ENCODE measurements around the gene SCFD2.
"Not testable (repeated sequence)": the region's sequence is repeated elsewhere in the genome, so short reads cannot be mapped to it uniquely, and the experiment has no call there.

Gene SCFD2

DNA sequence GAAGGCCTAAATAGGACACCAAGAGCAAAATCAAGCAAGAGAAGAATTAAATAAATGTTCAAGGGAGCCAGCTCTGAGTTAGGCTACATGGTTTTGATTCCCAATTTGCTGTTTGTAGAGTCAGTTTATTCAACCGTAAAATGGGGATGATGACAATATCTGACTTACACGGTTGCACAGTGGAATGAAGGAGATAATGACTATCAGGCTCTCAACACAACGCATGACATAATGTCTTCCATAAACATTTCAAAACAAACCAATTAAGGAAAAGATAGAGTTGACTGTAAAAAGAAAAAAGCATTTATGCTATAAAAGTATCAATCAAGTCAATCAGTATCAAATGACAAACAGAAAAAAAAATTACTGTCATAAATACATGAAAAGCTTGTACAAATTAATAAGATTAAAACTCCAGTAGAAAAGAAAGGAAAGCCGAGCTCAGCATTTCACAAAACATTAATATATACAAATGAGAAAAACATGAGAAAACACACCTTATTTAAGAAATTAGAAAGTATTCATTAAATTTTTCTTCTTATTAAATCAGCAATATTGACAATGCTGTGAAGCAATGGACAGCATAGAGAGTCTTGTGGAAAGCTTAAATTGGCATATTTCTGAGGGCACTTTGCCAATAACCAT, 179.0 kb downstream of the SCFD2 start:
- no peak for DNase-seq

- DNase-seq = peak; percentile 85
These were observed 179.8 kb downstream of the SCFD2 start for GRCh38 chr4:53185869-53186585.

GRCh38 chr4:53183754-53184153, 182.1 kb downstream of the SCFD2 start:
- no peak for DNase-seq

GRCh38 chr4:53177751-53178150, 188.1 kb downstream of the SCFD2 start:
- DNase-seq = not testable (repeated sequence)

DNA sequence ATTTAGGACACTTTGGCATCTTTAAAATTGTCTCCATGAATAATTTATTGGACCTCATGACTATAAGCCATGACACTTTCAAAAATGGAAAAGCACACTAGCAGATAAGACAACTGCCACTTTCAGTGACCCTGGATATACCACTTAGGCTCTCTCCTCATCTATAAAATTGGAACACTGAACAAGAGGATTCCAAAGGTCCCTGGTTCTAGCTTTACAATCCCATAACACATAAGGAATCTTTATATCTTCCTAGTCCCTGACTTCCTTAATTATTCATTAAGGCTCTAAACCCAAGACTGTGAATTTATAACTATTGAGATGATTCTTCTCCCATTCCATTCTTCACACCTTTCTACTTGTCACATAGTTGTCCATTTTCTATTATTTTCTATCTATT, 190.2 kb downstream of the SCFD2 start:
- no peak for DNase-seq

GRCh38 chr4:53174823-53175222, 191.0 kb downstream of the SCFD2 start:
- peak; percentile 34 for DNase-seq

GRCh38 chr4:53173576-53173975, 192.3 kb downstream of the SCFD2 start:
- DNase-seq = no peak

- no peak for DNase-seq
These were observed 194.1 kb downstream of the SCFD2 start for GRCh38 chr4:53171797-53172196.

DNA sequence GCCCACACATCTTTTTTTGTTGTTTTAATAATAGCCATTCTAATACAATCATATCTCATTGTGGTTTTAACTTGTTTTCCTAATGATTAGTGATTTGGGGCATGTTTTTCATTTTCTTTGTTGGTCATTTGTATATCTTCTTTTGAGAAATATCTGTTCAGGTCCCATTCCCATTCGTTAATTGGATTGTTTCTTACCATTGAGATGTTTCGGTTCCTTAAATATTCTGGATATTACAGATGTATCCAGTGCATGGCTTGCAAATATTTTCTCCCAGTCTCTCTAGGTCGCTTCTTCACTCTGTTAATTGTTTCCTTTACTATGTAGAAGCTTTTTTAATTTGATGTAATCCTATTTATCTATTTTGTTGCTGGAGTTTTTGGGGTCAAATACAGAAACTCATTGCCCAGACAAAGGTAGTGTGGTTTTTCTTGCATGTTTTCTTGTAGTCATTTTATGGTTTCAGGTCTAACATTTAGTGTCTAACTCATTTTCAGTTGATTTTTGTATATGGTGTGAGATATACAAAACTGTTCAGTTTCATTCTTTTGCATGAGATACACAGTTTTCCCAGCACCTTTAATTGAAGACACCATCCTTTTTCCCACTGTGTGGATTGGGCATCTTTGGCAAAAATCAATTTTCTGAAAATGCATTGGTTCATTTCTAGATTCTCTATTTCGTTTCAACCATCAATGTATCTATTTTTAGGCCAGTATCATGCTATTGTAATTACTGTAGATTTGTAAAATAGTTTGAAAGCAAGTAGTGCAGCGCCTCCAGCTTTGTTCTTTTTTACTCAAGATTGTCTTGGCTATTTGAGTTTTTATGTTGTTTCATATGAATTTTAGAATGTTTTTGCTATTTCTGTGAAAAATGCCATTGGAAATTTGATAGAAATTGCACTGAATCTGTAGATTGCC, 195.9 kb downstream of the SCFD2 start:
- no peak for DNase-seq

- DNase-seq = no peak
These were observed 197.6 kb downstream of the SCFD2 start for GRCh38 chr4:53168228-53168627.

- no peak for DNase-seq
These were observed 202.9 kb downstream of the SCFD2 start for GRCh38 chr4:53162969-53163368.

DNA sequence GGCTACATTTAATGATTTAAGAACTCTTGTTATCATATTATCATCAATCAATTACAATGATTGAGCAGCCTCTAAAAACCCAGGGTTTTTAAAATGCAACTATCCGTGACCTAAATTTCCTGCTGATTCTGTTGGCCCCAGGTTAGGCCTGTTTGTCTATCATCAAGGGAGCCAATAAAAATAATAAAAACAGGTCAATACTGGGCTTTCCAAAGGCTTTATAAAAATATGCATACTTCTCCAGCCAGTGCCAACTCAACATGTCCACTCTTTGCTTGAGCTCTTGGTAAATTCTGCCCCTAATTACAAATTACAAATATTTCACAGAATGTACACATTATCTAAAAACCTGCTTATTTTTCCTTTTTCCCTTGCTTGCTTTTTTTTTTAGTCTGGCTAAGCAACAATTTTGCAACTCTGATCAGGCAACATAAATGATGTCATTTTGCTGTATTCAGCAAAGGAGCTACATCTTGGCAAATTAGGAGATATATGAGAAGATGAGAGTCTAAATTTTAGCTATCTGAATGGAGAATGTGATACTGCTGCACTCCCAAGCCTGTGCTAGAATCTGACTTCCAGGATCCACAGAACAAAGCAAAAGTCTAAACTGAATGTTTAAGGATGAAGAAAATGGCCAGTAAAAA, 204.0 kb downstream of the SCFD2 start:
- no peak for DNase-seq

GRCh38 chr4:53161051-53161786, 204.6 kb downstream of the SCFD2 start:
- DNase-seq = no peak

DNA sequence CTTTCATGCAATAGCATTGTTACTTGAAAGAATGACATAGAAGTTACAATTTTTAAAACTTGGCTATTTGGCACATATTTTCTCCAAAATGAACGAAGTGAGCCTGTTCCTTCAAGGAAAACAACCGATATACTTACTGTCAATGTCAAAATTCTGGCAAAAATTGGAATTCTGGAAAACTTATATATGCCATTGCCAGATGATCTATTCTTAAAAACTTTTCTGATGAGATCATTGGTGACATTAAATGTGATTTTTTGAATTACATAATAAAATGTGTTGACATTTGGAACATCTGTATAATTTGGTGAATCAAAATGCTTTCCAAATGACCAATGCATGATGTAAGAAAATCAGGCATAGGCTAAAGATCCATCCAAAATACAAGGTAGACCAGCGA, 209.0 kb downstream of the SCFD2 start:
- DNase-seq = no peak

- no peak for DNase-seq
These were observed 213.4 kb downstream of the SCFD2 start for GRCh38 chr4:53152467-53152866.

DNA sequence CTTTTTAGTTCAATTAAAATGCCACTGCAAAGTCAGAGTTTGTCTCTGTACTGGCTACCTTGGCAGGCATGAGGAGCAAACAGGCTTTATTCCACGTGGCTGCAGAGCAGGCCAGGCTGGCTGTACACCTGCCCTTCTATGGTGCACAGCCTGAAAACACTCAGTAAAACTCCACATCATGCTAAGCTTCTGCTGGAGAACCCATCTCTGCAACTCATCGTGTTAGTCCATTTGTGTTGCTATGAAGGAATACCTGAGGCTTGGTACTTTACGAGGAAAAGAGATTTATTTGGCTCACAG, 214.4 kb downstream of the SCFD2 start:
- no peak for DNase-seq

DNA sequence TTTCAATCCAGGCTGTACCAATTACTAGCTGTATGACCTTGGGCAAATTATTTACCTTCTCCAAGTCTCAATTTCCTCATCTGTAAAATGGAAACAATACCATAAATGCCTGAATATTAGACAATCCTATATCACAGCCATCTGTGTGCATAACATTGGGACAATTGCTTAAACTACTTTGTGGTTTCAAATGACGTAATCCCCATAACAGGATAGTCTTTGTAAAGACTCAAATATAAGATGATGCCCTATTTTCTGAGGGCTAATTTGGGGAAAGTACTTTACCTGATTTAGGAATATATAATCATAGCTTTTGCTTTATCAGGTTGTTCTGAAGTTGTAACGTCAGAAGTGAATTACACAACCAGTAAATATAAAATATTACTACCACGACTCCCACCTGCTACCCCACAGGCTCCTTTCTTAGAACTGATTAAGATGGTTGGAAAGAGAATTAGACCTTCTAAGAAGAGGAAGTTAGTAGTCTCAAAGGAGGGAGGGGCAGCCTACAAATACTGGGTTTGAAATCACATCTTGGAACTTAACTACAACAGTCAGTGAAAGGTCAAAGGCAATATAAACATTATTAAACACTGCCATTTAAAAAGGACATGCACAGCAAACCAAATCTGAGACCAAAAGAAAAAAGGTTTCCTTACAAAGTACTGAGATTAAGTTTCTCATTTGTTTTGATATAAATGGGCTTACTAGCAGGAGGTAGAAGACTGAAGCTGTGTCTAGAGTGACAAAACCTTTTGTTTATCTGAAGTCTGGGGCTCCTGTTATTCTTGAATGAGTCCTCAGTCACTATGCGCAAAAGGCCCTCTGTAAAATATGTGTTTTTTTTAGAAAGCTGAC, 215.0 kb downstream of the SCFD2 start:
- DNase-seq = no peak

- no peak for DNase-seq
These were observed 218.2 kb downstream of the SCFD2 start for GRCh38 chr4:53147711-53148110.

DNA sequence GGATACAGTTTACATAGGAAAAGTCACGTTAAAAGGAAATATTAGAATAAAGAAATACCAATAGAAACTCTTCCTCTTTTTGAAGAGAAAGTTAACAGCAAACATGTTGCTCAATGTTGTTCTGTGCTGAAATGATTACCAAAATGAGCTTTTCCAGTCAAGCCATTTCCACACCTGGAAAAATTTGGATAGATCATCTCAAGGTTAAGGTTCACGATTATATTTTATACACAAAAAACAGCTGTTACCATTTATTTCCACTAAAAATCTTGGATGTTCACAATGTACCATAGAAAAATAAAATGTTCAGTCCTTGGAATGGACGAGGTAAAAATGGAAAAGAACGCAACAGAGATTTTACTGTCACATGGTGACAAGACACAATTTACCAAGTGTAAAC, 218.7 kb downstream of the SCFD2 start:
- DNase-seq = no peak

DNA sequence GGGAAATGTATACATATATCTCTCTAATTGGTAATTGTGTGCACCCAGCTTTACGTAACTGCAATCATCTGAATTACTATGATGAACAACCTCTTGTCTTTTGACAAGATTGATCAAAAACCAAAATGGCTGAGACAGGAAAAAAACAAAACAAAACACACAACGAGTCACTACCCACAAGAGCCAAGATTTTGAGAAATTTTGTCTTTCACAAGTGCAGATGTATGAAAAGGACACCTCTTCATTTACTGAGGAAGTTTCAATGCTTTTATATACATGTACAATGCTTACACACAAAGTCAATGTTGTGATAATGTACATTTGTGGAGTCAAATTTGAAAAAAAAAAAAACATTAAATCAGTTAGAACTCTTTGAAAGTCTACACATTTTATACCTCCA, 224.6 kb downstream of the SCFD2 start:
- no peak for DNase-seq

DNA sequence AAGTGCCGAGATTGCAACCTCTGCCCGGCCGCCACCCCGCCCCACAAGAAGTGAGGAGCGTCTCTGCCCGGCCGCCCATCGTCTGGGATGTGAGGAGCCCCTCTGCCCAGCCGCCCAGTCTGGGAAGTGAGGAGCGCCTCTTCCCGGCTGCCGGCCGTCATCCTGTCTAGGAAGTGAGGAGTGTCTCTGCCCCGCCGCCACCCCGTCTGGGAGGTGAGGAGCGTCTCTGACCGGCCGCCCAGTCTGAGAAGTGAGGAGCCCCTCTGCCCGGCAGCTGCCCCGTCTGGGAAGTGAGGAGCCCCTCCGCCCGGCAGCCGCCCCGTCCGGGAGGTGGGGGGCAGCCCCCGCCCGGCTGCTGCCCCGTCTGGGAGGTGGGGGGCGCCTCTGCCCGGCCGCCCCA, 226.6 kb downstream of the SCFD2 start:
- not testable (repeated sequence) for DNase-seq

All from fibroblast of skin of abdomen (primary cell).